ENCODE results near the gene GAA.
A peak's percentile ranks its signal among the peaks of the same experiment; 100 is the strongest.

GAA gene

GRCh38 chr17:80101011-80101945 is at the start of gene GAA:
Gene GAA (plus strand): TSS chr17:80101581. CDS start chr17:80104587, 3,006 bp downstream.
- peak; percentile 99 for DNase-seq (ENCODE audit: low spot score)

DNA sequence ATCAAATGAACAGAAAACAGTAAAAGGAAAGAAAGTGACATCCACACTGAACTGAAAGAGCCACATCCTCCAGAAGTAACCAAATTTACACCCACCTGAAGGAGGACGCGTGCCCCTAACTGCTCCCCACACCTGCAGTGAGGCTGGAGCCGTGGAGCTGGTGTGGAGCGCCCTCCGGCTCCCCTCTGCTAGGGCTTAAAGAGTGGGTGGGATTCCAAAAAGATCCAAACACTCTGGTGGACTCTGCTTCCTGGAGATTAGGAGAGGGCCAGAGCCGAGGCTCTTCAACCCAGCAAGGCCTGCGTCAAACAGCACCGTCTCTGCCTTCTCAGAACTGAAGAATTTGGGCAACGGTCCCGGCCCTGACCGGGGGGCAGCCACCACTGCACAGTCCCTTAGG is 49.7 kb upstream of the GAA start:
- no peak for DNase-seq (ENCODE audit: low spot score)

- no peak for DNase-seq (ENCODE audit: low spot score)
Measured at GRCh38 chr17:80053102-80053501, 48.3 kb upstream of the GAA start.

DNA sequence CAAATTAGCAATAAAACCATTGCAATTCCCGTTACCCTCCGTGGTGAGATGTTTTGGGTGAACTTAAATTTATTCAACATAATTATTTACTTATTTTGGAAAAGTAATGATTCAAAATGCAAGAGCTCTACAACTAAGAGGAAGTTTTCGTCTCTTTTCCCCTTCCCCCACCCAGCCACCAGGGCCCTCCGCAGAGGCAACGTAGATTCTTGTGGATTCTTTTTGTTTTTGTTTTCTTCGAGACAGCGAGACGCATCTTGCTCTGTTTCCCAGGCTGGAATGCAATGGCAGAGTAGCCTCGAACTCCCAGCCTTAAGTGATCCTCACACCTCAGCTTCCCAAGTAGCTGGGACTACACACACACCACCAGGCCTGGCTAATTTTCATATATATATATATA is 45.8 kb upstream of the GAA start:
- DNase-seq (ENCODE audit: low spot score): no peak

- no peak for DNase-seq (ENCODE audit: low spot score)
Measured at GRCh38 chr17:80058311-80058955, 42.9 kb upstream of the GAA start.

GRCh38 chr17:80060644-80061043 is 40.7 kb upstream of the GAA start:
- no peak for DNase-seq (ENCODE audit: low spot score)

- DNase-seq (ENCODE audit: low spot score): no peak
Measured at GRCh38 chr17:80061421-80061820, 40.0 kb upstream of the GAA start.

DNA sequence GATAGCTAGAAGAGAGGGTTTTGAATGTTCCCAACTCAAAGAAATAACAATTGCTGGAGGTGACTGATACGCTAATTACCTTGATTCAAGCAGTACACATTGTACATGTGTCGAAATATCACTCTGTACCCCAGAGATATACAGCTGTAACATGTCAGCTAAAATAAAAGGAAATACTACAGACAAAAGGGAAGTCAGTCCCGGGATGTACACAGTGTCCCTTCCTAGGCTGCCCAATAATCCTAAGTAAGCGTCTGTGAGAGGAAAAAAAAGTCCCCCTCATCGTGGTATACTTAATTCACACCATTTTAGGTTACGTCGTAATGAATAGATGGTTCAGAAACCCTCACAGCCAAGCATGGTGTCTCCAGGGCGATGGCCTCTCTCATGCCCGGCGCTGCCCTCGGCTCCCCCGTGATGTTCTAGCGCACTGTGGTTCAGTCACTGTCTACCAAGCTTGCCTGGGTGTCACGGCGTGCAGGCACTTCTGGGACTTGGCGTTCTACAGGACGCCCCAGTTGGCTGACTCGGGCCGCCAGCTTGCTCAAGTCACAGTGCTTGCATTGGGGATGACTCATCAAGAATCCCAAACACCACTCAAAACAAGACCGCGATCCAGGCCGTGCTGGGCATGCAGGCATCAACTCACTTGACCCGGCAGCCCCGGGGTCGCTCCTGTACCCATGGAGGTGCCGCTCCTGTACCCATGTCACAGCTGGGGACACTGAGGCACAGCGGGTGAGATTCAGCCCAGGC is 37.4 kb upstream of the GAA start:
- DNase-seq (ENCODE audit: low spot score): no peak

- DNase-seq (ENCODE audit: low spot score): no peak
Measured at GRCh38 chr17:80064696-80065095, 36.7 kb upstream of the GAA start.

- DNase-seq (ENCODE audit: low spot score): no peak
Measured at GRCh38 chr17:80065478-80066170, 35.8 kb upstream of the GAA start.

DNA sequence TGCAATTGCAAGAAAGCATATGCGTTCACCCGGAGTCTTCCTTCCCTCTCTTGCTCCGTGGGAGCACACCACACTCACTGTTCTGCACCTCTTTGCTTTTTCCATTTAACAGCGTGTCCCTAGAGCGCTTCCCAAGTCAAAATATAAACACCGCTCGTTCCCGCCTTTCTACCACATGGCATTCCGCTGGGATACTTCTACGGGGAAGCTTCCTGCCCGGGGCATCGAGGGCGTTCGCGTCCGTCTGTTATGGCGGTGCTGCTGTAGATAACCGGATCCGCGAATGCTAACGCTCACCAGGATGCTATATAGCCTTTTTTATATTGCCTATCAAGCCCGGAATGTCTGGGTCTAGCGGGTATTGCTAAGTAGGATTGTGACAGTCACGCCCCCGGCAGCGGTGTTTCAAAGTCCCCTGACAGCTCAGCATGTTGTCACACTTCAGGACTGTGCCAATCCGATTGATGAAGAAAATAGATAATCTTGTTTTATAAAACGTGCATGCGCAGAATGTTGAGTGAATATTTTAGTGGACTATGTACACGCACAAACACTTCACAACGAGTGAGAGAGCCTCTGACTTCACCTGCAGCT is 33.9 kb upstream of the GAA start:
- DNase-seq (ENCODE audit: low spot score): no peak

- peak; percentile 50 for DNase-seq (ENCODE audit: low spot score)
Measured at GRCh38 chr17:80068301-80069222, 32.8 kb upstream of the GAA start.

DNA sequence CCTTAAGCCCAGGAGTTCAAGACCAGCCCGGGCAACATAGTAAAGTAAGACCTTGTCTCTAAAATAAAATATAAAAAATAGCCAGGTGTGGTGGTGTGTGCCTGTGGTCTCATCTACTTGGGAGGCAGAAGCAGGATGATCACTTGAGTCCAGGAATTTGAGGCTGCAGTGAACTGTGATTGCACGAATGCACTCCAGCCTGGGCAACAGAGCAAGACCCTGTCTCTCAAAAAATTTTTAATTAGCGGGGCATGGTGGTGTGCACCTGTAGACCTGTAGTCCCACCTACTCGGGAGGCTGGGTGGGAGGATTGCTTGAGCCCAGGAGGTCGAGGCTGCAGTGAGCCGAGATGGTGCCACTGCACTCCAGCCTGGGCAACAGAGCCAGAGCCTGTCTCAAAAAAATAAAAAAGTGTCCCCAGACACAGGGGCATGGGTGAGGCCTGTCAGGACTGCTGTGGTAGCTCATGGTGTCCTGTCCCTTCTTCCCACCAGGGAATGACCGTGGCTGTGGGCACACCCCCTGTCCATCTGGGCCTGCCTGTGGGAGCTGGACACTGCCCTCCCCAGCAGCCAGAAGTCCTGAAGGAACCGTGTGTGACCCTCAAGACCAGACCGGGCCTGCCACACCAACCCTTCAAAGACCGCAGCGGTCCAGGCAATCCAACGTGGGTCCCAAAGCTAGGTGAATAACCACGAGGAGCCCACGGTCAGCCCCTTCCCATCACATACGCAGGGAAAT is 30.8 kb upstream of the GAA start:
- no peak for DNase-seq (ENCODE audit: low spot score)

- DNase-seq (ENCODE audit: low spot score): no peak
Measured at GRCh38 chr17:80071116-80071841, 30.1 kb upstream of the GAA start.

DNA sequence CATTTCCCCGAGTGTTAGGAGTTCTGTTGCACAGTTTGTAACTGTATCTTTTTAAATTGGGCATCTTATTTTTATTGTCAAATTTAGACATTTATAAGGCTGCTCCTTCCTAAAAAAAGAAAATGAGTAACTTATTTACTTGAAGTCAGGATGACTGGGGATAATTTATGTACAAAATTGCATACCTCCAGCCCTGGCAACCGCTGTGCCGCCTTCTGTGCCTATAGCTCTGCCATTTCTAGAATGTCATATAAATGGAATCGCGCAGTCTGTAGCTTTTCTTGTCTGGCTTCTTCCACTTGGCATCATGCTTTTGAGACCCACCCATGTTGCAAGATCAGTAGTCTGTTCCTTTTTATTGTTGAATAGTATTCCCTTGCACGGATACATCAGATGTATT is 29.0 kb upstream of the GAA start:
- DNase-seq (ENCODE audit: low spot score): no peak

DNA sequence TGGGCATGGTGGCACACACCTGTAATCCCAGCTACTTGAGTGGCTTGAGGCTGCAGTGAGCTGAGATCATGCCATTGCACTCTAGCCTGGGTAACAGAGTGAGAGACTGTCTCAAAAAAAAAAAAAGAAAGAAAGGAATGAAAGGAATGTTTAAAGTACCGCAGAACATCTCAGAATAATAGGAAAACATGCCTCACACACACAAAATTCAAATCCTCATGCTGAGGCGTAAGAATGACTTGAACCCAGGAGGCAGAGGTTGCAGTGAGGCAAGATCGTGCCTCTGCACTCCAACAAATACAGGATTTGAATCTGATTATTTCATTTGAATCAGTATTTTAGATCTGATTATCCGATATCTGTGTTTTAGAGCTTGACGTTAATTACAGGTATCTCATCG is 21.3 kb upstream of the GAA start:
- no peak for DNase-seq (ENCODE audit: low spot score)

GRCh38 chr17:80081596-80081995 is 19.8 kb upstream of the GAA start:
- no peak for DNase-seq (ENCODE audit: low spot score)

DNA sequence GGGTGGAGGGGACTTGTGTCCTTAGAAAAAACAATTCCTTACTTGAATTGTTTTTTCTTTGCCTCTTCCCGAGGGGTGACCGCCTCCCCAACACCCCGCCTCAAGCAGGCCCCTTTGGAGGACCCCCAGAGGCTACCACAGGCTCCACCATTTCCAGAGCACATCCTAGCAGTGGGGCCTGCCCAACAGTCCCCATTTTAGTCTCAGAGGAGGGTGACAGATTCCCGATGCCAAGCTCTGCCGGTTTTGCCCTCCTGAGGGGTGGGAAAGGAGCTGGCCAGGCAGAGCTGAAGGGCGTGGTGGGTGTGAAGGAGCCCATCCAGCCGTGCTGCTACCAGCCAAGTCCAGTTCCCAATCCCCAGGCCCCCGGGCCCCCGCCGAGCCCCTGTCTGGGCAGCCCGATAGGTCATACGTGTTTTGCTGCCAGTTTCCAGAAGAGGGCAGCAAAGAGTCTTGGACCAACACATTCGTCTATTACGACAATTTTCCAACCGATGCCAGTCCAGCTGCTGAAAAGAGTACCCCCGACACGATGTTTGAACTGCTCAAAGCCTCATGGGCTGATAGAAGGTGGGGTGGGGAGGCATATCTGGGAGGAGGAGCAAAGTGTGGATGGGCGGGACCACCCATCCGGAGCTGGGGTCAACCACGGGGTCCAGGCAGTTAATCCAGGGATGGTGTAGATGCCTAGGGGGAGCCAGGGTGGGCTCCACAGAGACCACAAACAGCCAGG is 18.8 kb upstream of the GAA start:
- peak; percentile 87 for DNase-seq (ENCODE audit: low spot score)
